Lung (tissue), 12 donors: Measurements from ENCODE around the gene PURB. TPM values are rescaled to one million over a fixed set of nuclear protein-coding genes. Genes with fewer than 3 reads are reported as not detected.

Experiments
- ATAC-seq: fragments of 200-7000 bp; cut with Tn5 transposase; one replicate; pipeline ENCODE4 v1.9.1; 2020; ENCODE audit warnings: moderate number of reproducible peaks; ENCODE audit not compliant: insufficient read depth, low FRiP score
- DNase-seq, 3 donors: peaks; one replicate each; pipeline ENCODE4 v3.0.0-alpha.2; 2013 to 2017
- H3K27ac ChIP-seq, 2 donors: one replicate each; pipeline ENCODE4 v1.5.1; 2013; ENCODE audit warnings: mild to moderate bottlenecking in 2 of 2, moderate library complexity in 2 of 2, control low read depth in 1 of 2, inconsistent platforms in 1 of 2, low read depth in 1 of 2, low read length in 1 of 2
- H3K27me3 ChIP-seq, 3 donors: one replicate each; pipeline ENCODE4 v1.5.1; 2013; ENCODE audit warnings: low read length in 2 of 3; ENCODE audit not compliant: control insufficient read depth in 3 of 3, insufficient read depth in 3 of 3
- H3K36me3 ChIP-seq, 4 donors: one replicate each; pipeline ENCODE4 v1.5.1; 2013; ENCODE audit warnings: low read length in 4 of 4, mild to moderate bottlenecking in 1 of 4, moderate library complexity in 1 of 4; ENCODE audit not compliant: control insufficient read depth in 4 of 4, insufficient read depth in 4 of 4
- H3K4me1 ChIP-seq, 5 donors: one replicate each; pipeline ENCODE4 v1.5.1; 2013; ENCODE audit warnings: low read length in 5 of 5, mild to moderate bottlenecking in 2 of 5, moderate library complexity in 1 of 5; ENCODE audit not compliant: control insufficient read depth in 5 of 5, insufficient read depth in 5 of 5
- H3K4me3 ChIP-seq: one replicate; pipeline ENCODE4 v1.5.1; 2013; ENCODE audit warnings: mild to moderate bottlenecking, control low read depth, moderate library complexity
- H3K9ac ChIP-seq, 2 donors: one replicate each; pipeline ENCODE4 v1.5.1; 2013; ENCODE audit warnings: low read length in 2 of 2, control low read depth in 1 of 2; ENCODE audit not compliant: insufficient read depth in 1 of 2
- H3K9me3 ChIP-seq, 4 donors: one replicate each; pipeline ENCODE4 v1.5.1; 2013; ENCODE audit warnings: low read length in 3 of 4, mild to moderate bottlenecking in 1 of 4, moderate library complexity in 1 of 4; ENCODE audit not compliant: control insufficient read depth in 4 of 4, insufficient read depth in 3 of 4
- WGBS, 2 donors: extraction: QIAGEN DNeasy Blood & Tissue Kit; methylation state at CpG; one replicate each; pipeline ENCODE4 v1.1.7; 2013; 5-methylcytosine and 5-hydroxymethylcytosine counted together
- polyA plus RNA-seq, 2 donors: library from polyadenylated mRNA; stranded (reverse); fragments of 200-250 nt; gene quantifications; one replicate each; pipeline ENCODE4 v1.2.1, GENCODE V29; 2013
- total RNA-seq, 2 donors: library from RNA; depleted of rRNA in 1 of 2; stranded (reverse); fragments of >200 nt in 1 of 2; gene quantifications; one replicate each; pipeline ENCODE4 v1.2.1, GENCODE V29; 2014 to 2021
- TF ChIP-seq, protein P1 (sequence below): IDR thresholded peaks from 2 replicates; pipeline ENCODE4 v1.5.1; 2012; ENCODE audit warnings: mild to moderate bottlenecking; ENCODE audit errors: control extremely low read depth, extremely low read depth
- donor health status: control.
- donor health status: control.
- donor health status: Bipolar disorder and iron deficiency.
- donor health status: healthy.
- donor health status: DM: yes; HTN: yes; CAD: no.

The PURB gene
- total and polyA plus RNA-seq, 4 donors: 7.9 to 48.9 (median 15.6) TPM

DNA sequence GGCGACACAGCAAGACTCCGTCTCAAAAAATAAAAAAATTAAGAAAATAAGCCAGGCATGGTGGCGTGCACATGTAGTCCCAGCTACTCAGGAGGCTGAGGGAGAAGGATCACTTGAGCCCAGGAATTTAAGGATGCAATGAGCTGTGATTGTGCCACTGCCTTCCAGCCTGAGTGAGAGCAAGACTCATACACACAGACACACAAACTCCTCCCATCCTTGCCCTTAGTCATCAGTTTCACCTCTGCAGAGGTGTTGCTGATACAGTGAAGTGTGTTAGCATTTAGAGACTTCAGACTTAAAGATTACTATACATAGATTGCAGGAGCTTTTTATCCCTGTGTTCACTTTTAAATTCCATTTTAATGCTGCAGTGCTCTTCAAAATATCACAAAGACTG lies 31.9 kb downstream of the PURB start:
- WGBS, 2 donors: 86 to 94% methylated on average over 3 of the region's 3 CpGs
- H3K36me3 ChIP-seq: no peaks in the 10 kb centered on the region
- peaks cover 0 to 9% (median 0%) of the 10 kb centered on the region in 5 donors for H3K4me1 ChIP-seq
- DNase-seq: no peak
- ATAC-seq: no peak
- no peak overlapping the region for H3K27ac ChIP-seq
- no peak overlapping the region for H3K9ac ChIP-seq
- H3K9me3 ChIP-seq: no peaks in the 10 kb centered on the region
- TF ChIP-seq, protein P1, sequence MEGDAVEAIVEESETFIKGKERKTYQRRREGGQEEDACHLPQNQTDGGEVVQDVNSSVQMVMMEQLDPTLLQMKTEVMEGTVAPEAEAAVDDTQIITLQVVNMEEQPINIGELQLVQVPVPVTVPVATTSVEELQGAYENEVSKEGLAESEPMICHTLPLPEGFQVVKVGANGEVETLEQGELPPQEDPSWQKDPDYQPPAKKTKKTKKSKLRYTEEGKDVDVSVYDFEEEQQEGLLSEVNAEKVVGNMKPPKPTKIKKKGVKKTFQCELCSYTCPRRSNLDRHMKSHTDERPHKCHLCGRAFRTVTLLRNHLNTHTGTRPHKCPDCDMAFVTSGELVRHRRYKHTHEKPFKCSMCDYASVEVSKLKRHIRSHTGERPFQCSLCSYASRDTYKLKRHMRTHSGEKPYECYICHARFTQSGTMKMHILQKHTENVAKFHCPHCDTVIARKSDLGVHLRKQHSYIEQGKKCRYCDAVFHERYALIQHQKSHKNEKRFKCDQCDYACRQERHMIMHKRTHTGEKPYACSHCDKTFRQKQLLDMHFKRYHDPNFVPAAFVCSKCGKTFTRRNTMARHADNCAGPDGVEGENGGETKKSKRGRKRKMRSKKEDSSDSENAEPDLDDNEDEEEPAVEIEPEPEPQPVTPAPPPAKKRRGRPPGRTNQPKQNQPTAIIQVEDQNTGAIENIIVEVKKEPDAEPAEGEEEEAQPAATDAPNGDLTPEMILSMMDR: no peak
- H3K4me3 ChIP-seq: no peak overlapping the region
- no peaks in the 10 kb centered on the region for H3K27me3 ChIP-seq

DNA sequence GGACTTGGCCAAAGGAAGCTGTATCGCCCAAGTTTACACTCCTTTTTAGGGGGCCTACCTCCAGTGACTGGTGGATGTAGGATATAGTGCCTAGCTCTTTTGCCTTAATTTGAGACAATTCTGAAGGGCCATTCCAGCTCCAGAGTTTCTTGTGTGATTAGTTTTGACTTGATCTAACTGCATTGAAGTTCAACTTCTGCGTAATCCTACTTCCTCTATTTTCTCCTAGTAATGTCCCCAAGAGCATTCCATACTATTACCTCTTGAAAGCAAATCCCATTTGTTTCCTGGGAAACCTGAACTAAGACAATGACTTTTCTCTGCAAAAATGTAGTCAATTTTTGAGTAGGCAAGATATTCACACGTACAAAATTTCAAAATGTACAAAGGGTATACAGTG lies 32.7 kb downstream of the PURB start:
- Histone ChIP-seq H3K4me3 (no peak overlapping the region), H3K9ac (no peak overlapping the region), H3K9me3 (no peaks in the 10 kb centered on the region), H3K4me1 (peaks cover 0 to 9% (median 0%) of the 10 kb centered on the region in 5 donors), H3K27me3 (no peaks in the 10 kb centered on the region), H3K27ac (no peak overlapping the region), H3K36me3 (no peaks in the 10 kb centered on the region)
- ATAC-seq (no peak), DNase-seq (no peak)
- TF ChIP-seq, protein P1: no peak
- 74 to 84% methylated on average over 3 of the region's 3 CpGs for WGBS, 2 donors

DNA sequence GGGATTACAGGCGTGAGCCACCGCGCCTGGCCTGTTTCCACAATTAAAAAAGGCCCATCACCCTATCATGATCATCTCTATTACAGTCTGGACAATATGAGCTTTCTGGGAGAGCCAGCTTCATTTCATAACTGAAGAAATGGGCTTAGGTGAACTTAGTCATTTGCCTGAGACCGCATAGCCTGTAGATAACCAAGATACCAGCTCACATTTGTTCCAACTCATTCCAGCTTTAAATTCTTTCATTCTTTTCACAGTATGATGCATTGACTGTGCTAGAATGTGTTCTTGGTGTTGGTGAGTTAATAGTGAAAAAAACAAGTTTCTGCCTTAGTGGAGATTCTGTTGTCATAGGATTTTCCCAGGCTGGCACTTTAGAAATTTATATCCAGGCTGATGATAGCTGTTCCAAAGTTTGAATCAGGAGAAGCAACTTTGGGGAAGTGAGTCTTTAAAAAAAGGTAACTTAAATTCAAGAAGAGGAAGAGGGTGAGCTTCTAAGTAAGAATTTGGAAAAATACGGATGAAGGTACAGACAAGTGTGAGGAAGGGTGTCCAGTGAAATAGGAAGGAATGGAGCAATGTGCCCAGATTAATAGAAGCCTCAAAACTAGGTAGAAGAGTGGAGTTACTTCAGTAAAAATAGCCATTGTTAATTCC lies 35.3 kb downstream of the PURB start:
- no peaks in the 10 kb centered on the region for H3K27me3 ChIP-seq

More for the DNA sequence above, 35.3 kb downstream of the PURB start:
- 73 to 92% methylated on average over 5 of the region's 5 CpGs for WGBS, 2 donors
- Histone ChIP-seq H3K4me3 (no peak overlapping the region), H3K27ac (no peak overlapping the region), H3K9ac (no peak overlapping the region), H3K9me3 (no peaks in the 10 kb centered on the region), H3K36me3 (peaks cover 0 to 4% (median 0%) of the 10 kb centered on the region in 4 donors), H3K4me1 (peaks cover 0 to 24% (median 2%) of the 10 kb centered on the region in 5 donors)
- TF ChIP-seq, protein P1: no peak
- DNase-seq (no peak), ATAC-seq (no peak)
